PC-9 (cell line): ENCODE data around the gene PRDM16.

Source experiments
- CTCF ChIP-seq: fragments of 200-600 bp; sonication (generic); conservative IDR thresholded peaks from 2 replicates; pipeline ENCODE4 v1.6.1; 2017; ENCODE audit warnings: mixed run types, antibody characterized with exemption, mild to moderate bottlenecking, moderate library complexity
- EZH2 ChIP-seq: fragments of 200-600 bp; sonication (generic); IDR thresholded peaks from 2 replicates; pipeline ENCODE4 v1.8.0; 2017; ENCODE audit warnings: antibody characterized with exemption, low read depth

- TF ChIP-seq CTCF (no peak), EZH2 (no peak)
Observed at GRCh38 chr1:3119061-3119460, 50.1 kb downstream of the PRDM16 start.
